GM23338 (cell line): ENCODE measurements around the gene KLHL28. TPM values are rescaled to one million over a fixed set of nuclear protein-coding genes. Genes with fewer than 3 reads are reported as not detected.

Source experiments
- ATAC-seq: fragments of 200-7000 bp; cut with Tn5 transposase; 3 replicates; pipeline ENCODE4 v1.9.1; 2020
- DNase-seq: peaks from one replicate; pipeline ENCODE4 v3.0.0-alpha.2; 2015; ENCODE audit warnings: low spot score
- H2AFZ ChIP-seq: fragments of 200-600 bp; sonication (generic); 2 replicates; pipeline ENCODE4 v1.8.0; 2016; ENCODE audit warnings: antibody characterized with exemption, mild to moderate bottlenecking, moderate library complexity
- H3F3A ChIP-seq: fragments of 200-600 bp; sonication (generic); replicated peaks from 2 replicates; pipeline ENCODE4 v1.8.0; 2017; ENCODE audit warnings: antibody characterized with exemption, mixed run types, low read depth
- H3K27ac ChIP-seq: fragments of 200-600 bp; sonication (generic); 2 replicates; pipeline ENCODE4 v1.6.1; 2016; ENCODE audit warnings: low read depth
- H3K27me3 ChIP-seq: fragments of 200-600 bp; sonication (generic); 2 replicates; pipeline ENCODE4 v1.8.0; 2016; ENCODE audit warnings: mild to moderate bottlenecking, mixed run types, moderate library complexity; ENCODE audit not compliant: insufficient read depth
- H3K36me3 ChIP-seq: fragments of 200-600 bp; sonication (generic); 2 replicates; pipeline ENCODE4 v1.8.0; 2016; ENCODE audit warnings: mild to moderate bottlenecking; ENCODE audit not compliant: insufficient read depth
- H3K4me1 ChIP-seq: fragments of 200-600 bp; sonication (generic); 2 replicates; pipeline ENCODE4 v1.8.0; 2016; ENCODE audit warnings: mild to moderate bottlenecking, moderate library complexity; ENCODE audit not compliant: insufficient read depth
- H3K4me2 ChIP-seq: fragments of 200-600 bp; sonication (generic); 2 replicates; pipeline ENCODE4 v1.7.1; 2017; ENCODE audit warnings: mixed run types
- H3K4me3 ChIP-seq: fragments of 200-600 bp; sonication (generic); 2 replicates; pipeline ENCODE4 v1.6.1; 2016; ENCODE audit warnings: mixed run types
- H3K79me2 ChIP-seq: fragments of 200-600 bp; sonication (generic); replicated peaks from 2 replicates; pipeline ENCODE4 v1.8.0; 2017; ENCODE audit warnings: mild to moderate bottlenecking; ENCODE audit not compliant: insufficient read depth
- H3K9me2 ChIP-seq: fragments of 200-600 bp; sonication (generic); 2 replicates; pipeline ENCODE4 v1.8.0; 2017; ENCODE audit not compliant: insufficient read depth
- H4K20me1 ChIP-seq: fragments of 200-600 bp; sonication (generic); replicated peaks from 2 replicates; pipeline ENCODE4 v1.8.0; 2017; ENCODE audit warnings: mild to moderate bottlenecking; ENCODE audit not compliant: insufficient read depth
- H3K27ac Mint-ChIP-seq: 2 replicates; pipeline ENCODE4 v1.8.0; 2020; ENCODE audit warnings: inconsistent platforms, mild to moderate bottlenecking, moderate library complexity, mixed read lengths
- H3K27me3 Mint-ChIP-seq: 3 replicates; pipeline ENCODE4 v1.8.0; 2022; ENCODE audit warnings: low read depth, mild to moderate bottlenecking, moderate library complexity, mixed read lengths, inconsistent platforms; ENCODE audit not compliant: insufficient read depth, poor library complexity
- H3K36me3 Mint-ChIP-seq: 3 replicates; pipeline ENCODE4 v1.8.0; 2021; ENCODE audit warnings: low read depth, mild to moderate bottlenecking, inconsistent platforms, moderate library complexity, mixed read lengths
- H3K4me1 Mint-ChIP-seq: 3 replicates; pipeline ENCODE4 v1.8.0; 2020; ENCODE audit warnings: mild to moderate bottlenecking, inconsistent platforms, mixed read lengths
- H3K4me3 Mint-ChIP-seq: 3 replicates; pipeline ENCODE4 v1.8.0; 2021; ENCODE audit warnings: moderate library complexity, mild to moderate bottlenecking, inconsistent platforms, mixed read lengths
- H3K9me3 Mint-ChIP-seq: 3 replicates; pipeline ENCODE4 v1.8.0; 2020; ENCODE audit warnings: moderate library complexity, mild to moderate bottlenecking, inconsistent platforms, mixed read lengths
- EZH2 ChIP-seq: fragments of 200-600 bp; sonication (generic); IDR thresholded peaks from one replicate; pipeline ENCODE4 v1.8.0; 2017; ENCODE audit warnings: antibody characterized with exemption, mild to moderate bottlenecking, low read depth; ENCODE audit not compliant: unreplicated experiment
- EZH2phosphoT487 ChIP-seq: fragments of 200-600 bp; sonication (generic); IDR thresholded peaks from one replicate; pipeline ENCODE4 v1.8.1; 2018; ENCODE audit warnings: antibody characterized with exemption; ENCODE audit not compliant: unreplicated experiment
- JUNB ChIP-seq: IDR thresholded peaks from one replicate; pipeline ENCODE4 v1.6.1; 2016; ENCODE audit warnings: antibody characterized with exemption; ENCODE audit not compliant: unreplicated experiment
- NANOG ChIP-seq: IDR thresholded peaks from 2 replicates; pipeline ENCODE4 v1.6.1; 2016; ENCODE audit warnings: antibody characterized with exemption, borderline replicate concordance
- ZNF114 ChIP-seq: fragments of 250-450 bp; sonication (Bioruptor Pico); IDR thresholded peaks from 2 replicates; pipeline ENCODE4 v1.5.0; 2020; ENCODE audit warnings: mild to moderate bottlenecking, moderate library complexity
- ZNF331 ChIP-seq: fragments of 250-450 bp; sonication (Bioruptor Pico); IDR thresholded peaks from 2 replicates; pipeline ENCODE4 v1.5.0; 2020; ENCODE audit warnings: low read depth, mild to moderate bottlenecking, moderate library complexity
- polyA plus RNA-seq: library from polyadenylated mRNA; unstranded; fragments of >200 nt; fragmentation: Nextera tagmentation; extraction: Ambion mirVana; gene quantifications from 2 replicates; pipeline ENCODE4 v1.2.1, GENCODE V29; 2016
- total RNA-seq: library from RNA; depleted of rRNA; stranded (reverse); fragments of >200 nt; shearing (Covaris generic); gene quantifications from 2 replicates; pipeline ENCODE4 v1.2.3, GENCODE V29; 2014
- TF ChIP-seq, protein P1 (sequence below): IDR thresholded peaks from 2 replicates; pipeline ENCODE4 v1.6.1; 2016; ENCODE audit warnings: antibody characterized with exemption
- TF ChIP-seq, protein P2 (sequence below), 2 experiments: fragments of 200-600 bp in 1 of 2; sonication (generic) in 1 of 2; conservative IDR thresholded peaks; 2 replicates each; pipeline versions ENCODE4 v1.5.1 to v1.6.1; 2016 to 2017; ENCODE audit warnings: antibody characterized with exemption in 2 of 2, low read depth in 2 of 2, mild to moderate bottlenecking in 2 of 2, moderate library complexity in 1 of 2
- TF ChIP-seq, protein P3 (sequence below): IDR thresholded peaks from one replicate; pipeline ENCODE4 v1.6.1; 2018; ENCODE audit warnings: antibody characterized with exemption; ENCODE audit not compliant: unreplicated experiment

The KLHL28 gene
- total and polyA plus RNA-seq, 2 experiments from 2014 or later, result 7.7 to 10.6 TPM

DNA sequence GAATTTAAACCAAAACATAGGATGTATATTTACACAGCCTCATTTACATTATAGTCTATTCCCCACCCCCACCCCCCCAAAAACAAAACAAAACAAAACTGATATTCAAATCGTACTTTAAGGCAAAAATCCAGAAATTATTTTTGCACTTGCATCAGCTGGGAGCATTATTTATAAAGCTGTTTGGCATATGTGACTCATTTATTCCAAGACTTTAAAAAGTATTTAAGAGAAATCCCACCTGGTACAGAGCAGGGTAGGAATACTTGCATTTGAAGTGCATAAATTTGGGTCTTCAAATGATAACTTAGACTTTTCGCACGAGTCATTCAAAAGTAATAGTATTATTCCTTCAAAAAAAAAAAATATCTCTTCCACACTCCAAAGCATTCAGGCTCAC, 1.1 kb downstream of the KLHL28 start:
- Histone ChIP-seq H3K27ac (no peak overlapping the region), H3K36me3 (no peaks in the 10 kb centered on the region), H3K4me3 (peak overlapping the region; percentile 65), H3K4me1 (peaks cover 17% of the 10 kb centered on the region), H3K9me2 (no peaks in the 10 kb centered on the region), H4K20me1 (no peaks in the 10 kb centered on the region; the same call in 1 of the 2 replicates), H3F3A (no peaks in the 10 kb centered on the region), H3K27me3 (no peaks in the 10 kb centered on the region), H3K4me2 (peak overlapping the region; percentile 75), H2AFZ (no peak overlapping the region), H3K79me2 (peaks cover 82% of the 10 kb centered on the region)
- DNase-seq (no peak), ATAC-seq (no peak)
- Mint-ChIP-seq H3K36me3 (peaks cover 2% of the 10 kb centered on the region; the same call in 1 of the 3 replicates), H3K27me3 (peaks cover 2% of the 10 kb centered on the region), H3K4me3 (no peak overlapping the region), H3K9me3 (no peaks in the 10 kb centered on the region), H3K27ac (peak overlapping the region; percentile 85), H3K4me1 (peaks cover 24% of the 10 kb centered on the region; the same call in 2 of the 3 replicates)
- TF ChIP-seq, protein P1, sequence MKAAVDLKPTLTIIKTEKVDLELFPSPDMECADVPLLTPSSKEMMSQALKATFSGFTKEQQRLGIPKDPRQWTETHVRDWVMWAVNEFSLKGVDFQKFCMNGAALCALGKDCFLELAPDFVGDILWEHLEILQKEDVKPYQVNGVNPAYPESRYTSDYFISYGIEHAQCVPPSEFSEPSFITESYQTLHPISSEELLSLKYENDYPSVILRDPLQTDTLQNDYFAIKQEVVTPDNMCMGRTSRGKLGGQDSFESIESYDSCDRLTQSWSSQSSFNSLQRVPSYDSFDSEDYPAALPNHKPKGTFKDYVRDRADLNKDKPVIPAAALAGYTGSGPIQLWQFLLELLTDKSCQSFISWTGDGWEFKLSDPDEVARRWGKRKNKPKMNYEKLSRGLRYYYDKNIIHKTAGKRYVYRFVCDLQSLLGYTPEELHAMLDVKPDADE, result no peak
- TF ChIP-seq EZH2 (no peak), JUNB (no peak), ZNF114 (CRISPR knock-in tag) (no peak), ZNF331 (CRISPR knock-in tag) (no peak), NANOG (no peak)
- TF ChIP-seq, protein P2, sequence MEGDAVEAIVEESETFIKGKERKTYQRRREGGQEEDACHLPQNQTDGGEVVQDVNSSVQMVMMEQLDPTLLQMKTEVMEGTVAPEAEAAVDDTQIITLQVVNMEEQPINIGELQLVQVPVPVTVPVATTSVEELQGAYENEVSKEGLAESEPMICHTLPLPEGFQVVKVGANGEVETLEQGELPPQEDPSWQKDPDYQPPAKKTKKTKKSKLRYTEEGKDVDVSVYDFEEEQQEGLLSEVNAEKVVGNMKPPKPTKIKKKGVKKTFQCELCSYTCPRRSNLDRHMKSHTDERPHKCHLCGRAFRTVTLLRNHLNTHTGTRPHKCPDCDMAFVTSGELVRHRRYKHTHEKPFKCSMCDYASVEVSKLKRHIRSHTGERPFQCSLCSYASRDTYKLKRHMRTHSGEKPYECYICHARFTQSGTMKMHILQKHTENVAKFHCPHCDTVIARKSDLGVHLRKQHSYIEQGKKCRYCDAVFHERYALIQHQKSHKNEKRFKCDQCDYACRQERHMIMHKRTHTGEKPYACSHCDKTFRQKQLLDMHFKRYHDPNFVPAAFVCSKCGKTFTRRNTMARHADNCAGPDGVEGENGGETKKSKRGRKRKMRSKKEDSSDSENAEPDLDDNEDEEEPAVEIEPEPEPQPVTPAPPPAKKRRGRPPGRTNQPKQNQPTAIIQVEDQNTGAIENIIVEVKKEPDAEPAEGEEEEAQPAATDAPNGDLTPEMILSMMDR (conservative IDR thresholded peaks at IDR 0.05; ENCODE audit: low read depth in 2 of 2), result no peak
- TF ChIP-seq, protein P3, sequence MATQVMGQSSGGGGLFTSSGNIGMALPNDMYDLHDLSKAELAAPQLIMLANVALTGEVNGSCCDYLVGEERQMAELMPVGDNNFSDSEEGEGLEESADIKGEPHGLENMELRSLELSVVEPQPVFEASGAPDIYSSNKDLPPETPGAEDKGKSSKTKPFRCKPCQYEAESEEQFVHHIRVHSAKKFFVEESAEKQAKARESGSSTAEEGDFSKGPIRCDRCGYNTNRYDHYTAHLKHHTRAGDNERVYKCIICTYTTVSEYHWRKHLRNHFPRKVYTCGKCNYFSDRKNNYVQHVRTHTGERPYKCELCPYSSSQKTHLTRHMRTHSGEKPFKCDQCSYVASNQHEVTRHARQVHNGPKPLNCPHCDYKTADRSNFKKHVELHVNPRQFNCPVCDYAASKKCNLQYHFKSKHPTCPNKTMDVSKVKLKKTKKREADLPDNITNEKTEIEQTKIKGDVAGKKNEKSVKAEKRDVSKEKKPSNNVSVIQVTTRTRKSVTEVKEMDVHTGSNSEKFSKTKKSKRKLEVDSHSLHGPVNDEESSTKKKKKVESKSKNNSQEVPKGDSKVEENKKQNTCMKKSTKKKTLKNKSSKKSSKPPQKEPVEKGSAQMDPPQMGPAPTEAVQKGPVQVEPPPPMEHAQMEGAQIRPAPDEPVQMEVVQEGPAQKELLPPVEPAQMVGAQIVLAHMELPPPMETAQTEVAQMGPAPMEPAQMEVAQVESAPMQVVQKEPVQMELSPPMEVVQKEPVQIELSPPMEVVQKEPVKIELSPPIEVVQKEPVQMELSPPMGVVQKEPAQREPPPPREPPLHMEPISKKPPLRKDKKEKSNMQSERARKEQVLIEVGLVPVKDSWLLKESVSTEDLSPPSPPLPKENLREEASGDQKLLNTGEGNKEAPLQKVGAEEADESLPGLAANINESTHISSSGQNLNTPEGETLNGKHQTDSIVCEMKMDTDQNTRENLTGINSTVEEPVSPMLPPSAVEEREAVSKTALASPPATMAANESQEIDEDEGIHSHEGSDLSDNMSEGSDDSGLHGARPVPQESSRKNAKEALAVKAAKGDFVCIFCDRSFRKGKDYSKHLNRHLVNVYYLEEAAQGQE, result no peak

DNA sequence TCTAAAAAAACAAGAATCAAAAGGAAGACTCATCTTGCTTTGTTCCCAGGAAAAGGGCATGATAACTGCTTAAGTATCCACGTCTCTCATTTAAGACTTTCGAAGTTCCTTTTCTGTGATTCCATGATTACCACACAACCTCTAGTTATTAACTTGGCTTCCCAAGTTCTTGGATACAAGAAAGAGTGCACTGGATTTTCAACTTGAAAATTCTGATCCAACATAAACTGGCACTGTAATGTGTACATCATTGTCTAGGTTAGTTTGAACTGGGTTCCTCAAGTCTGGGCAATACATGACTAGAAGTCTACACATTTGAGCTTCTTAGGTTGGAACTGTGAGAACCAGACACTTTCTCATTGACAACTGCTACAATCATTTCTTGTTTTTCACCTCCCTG, 1.6 kb downstream of the KLHL28 start:
- Histone ChIP-seq H3K27me3 (no peaks in the 10 kb centered on the region), H3F3A (no peaks in the 10 kb centered on the region), H3K4me2 (peak overlapping the region; percentile 75), H3K4me1 (peaks cover 17% of the 10 kb centered on the region), H4K20me1 (no peaks in the 10 kb centered on the region; the same call in 1 of the 2 replicates), H2AFZ (no peak overlapping the region), H3K36me3 (no peaks in the 10 kb centered on the region), H3K79me2 (peaks cover 82% of the 10 kb centered on the region), H3K27ac (no peak overlapping the region), H3K9me2 (no peaks in the 10 kb centered on the region), H3K4me3 (peak overlapping the region; percentile 65)
- Mint-ChIP-seq H3K9me3 (no peaks in the 10 kb centered on the region), H3K27ac (peak overlapping the region; percentile 85), H3K36me3 (no peaks in the 10 kb centered on the region), H3K4me1 (peaks cover 24% of the 10 kb centered on the region; the same call in 2 of the 3 replicates), H3K27me3 (peaks cover 2% of the 10 kb centered on the region), H3K4me3 (no peak overlapping the region)
- no peak for TF ChIP-seq EZH2phosphoT487
- no peak for TF ChIP-seq NANOG
- no peak for TF ChIP-seq EZH2
- TF ChIP-seq, protein P3, result no peak
- TF ChIP-seq, protein P1, result no peak
- ATAC-seq, result no peak
- DNase-seq, result no peak
